GM18526 (cell line): ENCODE data around the gene DPF3.

Source experiments
- POLR2A ChIP-seq: IDR thresholded peaks from 3 replicates; pipeline ENCODE4 v1.6.1; 2011; ENCODE audit not compliant: insufficient read length; ENCODE audit errors: extremely low read depth

Gene DPF3

DNA sequence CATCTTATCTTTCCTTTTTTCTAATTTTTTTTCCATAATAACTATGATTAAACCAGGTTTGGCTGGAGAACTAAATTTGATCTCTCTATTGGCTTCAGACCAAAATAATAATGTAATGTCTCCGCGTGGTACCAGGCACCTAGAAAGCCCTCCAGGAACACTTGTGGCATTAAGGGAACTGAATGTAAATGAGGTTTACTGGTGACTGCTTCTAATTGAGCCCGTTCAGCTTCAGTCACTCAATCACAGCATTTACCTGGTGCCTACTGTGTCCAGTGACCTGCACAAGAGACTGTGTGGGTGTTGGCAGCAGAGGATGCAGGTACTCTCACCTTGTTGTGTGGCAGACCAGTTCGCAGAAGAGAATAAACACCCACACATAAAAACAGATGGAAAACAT, 302.5 kb downstream of the DPF3 start:
- no peak for TF ChIP-seq POLR2A

DNA sequence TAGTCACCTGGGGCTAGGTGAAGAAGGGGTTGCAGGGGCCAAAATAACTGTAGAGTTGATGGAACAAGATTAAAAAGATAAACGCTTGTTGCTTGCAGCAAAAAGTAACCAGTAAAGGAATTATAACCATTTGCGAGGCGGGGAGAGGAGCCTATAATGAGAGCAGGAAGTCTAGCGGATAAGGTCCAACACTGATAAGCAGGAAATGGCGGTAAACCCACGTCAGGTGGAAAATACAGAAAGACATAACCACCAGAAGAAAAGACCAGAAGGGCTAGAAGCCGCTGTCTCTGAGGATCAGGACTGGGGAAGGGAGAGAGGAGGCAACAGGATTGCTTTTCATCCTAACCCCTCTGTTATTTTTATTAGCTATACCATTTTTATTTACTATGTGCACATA, 303.3 kb downstream of the DPF3 start:
- no peak for TF ChIP-seq POLR2A

DNA sequence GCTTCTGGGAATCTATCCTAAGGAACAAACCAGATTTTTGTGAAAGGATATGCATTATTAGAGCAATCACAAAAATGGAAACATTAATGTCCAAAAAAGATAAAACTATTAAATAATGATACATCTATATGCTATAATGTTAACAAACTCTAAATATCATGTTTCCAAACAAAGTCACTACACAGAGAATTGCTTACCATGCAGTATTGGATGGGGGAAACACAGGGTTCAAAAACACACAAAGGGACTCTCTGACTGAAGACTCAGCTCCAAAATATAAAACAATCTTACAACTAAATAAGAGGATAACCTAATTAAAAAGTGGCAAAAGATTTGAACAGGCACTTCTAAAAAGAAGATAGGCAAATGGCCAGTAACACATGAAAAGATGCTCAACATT, 304.2 kb downstream of the DPF3 start:
- TF ChIP-seq POLR2A, result no peak

DNA sequence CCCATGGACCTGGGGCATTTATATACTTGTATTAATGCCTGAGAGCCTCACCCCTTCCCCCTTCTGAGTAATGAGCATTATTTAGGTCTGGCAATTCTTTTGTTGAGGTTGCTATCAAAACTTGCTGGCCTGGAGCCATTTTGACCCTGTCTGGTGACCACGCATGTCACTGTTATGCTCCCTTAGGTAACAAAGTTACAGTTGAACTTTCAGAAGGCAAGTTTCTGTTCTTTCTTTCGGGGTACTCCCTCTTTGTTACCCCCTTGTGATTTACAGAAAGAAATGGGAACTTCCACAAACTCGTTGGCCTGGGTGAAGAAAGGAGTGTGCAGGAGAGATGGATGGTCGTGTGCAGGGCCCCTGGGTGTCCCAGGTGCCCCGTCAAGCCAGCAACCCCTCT, 305.4 kb downstream of the DPF3 start:
- TF ChIP-seq POLR2A, result no peak

DNA sequence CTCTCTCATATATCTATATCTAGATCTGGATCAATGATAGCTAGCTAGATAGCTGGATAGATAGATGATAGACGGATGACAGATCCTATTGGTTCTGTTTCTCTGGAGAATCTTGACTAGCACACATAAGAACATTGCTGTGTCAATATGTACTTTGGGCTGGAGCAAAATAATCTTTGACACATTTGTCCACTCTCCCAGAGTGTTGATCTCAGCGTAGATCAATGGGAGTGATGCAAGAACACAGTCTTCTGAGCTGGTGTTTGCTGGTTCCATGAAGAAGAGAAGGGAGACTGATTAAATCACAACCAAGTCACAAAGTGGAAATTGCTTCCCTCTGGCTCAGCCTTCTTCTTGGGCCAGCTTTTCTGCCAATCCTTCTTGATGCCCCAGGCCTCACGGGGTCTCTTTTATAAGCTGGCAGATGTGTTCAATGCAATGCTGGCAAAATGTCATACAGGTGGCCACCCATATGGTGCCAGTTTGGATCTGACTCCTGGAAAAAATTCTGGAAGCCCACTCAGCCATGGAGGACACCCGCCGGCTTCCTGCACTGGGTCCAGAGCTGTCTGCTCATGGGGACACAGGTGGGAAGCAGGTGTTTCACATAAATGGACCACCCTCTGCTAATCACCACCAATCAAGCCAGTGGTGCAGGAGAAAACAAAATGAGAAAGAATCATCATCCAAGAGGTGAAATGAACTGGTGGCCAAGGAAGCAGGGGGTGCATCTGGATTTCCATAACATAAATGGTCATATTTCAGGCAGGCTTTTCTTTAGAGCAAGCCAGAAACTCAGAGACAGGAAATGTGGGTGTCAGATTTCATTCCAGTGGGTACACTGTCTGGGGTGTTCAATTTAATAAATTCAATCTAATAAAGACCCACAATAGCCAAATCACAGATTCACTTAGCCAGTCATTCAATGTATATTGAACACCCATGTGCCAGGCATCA, 310.3 kb downstream of the DPF3 start:
- no peak for TF ChIP-seq POLR2A

DNA sequence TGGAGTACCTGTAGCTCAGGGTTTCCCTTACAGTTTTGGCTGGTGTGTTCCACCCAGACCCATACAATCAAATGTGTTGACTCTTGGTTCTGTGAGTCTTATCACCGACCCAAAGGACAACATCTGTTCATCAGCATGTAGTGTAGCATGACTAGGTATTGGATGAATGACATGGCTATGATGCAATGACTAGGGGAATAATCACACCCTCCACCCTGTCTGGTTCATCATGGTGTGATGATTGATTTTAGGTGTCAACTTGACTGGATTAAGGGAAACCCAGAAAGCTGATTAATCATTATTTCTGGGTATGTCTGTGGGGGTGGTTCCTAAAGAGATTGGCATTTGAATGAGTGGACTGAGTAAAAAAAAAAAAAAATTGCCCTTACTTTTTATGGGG, 311.3 kb downstream of the DPF3 start:
- TF ChIP-seq POLR2A, result no peak

DNA sequence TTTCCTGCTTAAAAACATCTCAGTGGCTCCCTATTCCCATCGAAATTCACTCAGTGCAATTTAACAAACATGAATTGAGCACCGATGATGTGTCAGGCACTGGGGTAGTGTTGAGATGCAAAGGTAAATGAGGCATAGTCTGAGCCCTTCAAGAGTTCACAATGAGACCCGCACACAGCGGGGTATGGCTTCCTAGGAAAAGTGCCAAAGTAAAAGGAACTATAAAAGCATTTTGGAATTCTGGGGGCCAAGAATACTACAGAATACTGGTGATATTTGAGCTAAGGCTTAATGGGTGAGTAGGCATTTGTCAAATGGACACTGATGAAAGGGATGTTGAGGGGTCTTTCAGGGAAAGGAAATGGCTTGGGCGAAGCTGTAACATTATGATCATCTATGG, 315.4 kb downstream of the DPF3 start:
- no peak for TF ChIP-seq POLR2A

DNA sequence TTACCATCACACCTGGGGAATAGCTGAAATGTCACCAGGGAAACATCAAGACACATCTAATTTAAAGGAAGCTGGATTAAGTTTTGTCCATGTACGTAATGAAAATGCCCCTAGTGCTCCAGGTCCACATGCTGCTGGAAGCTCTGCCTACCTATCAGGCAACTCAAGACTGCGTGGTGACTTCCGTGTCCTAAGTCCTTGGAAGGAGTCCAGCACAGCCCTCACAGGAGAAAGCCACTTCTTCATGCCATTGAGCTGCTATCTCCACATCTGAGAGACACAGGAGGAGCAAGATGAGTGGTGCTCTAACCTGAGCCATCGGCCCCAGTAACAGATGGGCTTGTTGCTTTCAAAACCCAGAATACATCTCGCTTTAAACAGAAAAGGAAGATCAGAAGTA, 316.4 kb downstream of the DPF3 start:
- no peak for TF ChIP-seq POLR2A

DNA sequence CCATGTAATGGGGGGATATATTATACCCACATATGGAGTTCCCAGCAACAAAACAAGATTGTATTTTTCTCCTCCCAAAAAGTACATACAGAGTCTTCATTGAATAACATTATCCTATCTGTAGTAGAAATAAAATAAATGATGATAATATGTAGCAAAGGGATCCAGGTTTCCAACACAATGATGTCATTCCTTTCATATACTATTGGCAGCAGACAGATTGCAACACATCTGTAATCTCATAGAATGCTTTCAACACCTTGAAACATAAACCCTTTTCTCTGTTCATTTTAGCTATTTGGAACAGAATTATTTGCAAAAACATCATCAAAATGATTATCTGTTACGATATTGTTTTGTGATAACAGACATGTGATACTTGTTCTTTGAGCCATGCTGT, 317.6 kb downstream of the DPF3 start:
- no peak for TF ChIP-seq POLR2A

DNA sequence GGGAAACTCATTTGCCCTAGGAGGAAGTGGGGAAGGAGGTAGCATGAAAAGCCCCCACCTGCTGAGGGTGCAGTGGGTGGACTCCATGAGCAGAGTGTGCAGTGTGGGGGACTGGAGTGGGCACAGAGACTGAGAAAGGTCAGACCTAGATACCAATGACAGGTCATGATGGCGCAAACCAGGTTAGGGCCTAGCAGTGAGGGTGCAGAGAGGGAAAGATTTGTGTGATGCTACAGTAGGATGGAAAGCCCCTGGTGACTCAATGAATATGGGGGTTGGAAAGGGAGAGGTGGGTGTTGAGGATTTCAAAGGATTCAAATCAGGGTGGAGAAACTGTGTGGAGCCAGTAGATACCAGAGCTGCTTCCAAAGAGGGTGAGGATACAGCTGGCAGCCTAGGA, 319.2 kb downstream of the DPF3 start:
- no peak for TF ChIP-seq POLR2A

DNA sequence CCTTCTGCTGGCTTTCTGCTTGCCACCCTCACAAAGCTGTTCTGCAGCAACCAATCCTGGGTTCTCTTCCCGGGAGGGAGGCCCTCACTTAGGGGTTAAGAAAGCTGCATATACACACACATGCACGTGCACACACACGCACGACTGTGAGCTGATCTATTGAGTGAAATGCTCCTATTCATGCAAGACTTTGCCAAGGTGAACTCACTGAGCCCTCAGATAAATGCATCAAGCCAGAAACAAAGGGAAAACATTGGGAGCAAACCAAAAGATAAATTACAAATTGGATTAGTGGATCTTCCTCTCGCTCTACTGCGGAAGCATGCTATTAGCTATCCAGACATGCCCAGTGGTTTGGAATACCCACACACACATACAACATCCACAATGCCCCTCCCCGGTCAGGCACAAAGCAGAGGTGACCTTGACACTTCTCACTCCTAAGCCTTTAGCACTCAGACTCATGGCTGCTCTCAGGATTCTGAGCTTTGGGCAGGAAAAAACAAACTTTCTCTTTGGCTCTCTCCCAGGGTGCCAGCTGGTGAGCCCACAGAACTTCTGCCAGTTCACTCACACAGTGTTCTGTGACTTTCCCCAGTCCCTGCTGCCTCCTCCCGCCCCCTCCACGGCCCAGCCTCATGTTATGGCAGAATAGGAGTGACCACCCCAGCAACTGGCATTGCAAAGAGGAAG, 320.0 kb downstream of the DPF3 start:
- TF ChIP-seq POLR2A, result no peak
